Measurements from ENCODE around the gene BAIAP2L2. TPM values are rescaled to one million over a fixed set of nuclear protein-coding genes. Genes with fewer than 3 reads are reported as not detected.

BAIAP2L2 gene
- total and polyA plus RNA-seq, 2 donors (not counting 1 experiment from before 2014, with no cell fraction given), result 0.96 to 1.2 TPM

DNA sequence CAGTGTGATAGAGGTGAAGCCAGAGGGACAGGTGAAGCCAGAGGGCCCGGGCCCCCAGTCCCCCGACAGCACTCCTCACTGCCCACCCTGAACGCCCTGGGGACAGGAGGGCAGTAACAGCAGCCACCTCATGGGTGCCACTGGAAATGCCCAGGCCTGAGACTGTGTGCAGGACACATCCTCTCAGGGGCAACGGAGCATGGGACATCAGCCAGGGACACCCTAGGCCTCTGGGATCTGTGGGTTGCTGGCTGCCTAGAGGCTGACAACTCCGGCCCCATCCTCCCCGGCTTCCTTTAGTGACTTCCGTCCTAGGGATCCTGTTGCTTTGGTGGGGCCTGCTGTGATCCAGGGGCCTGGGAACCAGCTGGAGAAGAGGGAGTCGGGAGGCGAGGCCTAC lies 17.4 kb upstream of the BAIAP2L2 start:
- Histone ChIP-seq H3K27me3 (replicated peaks in 1 of 4; ENCODE audit: control extremely low read depth in 1 of 4, control insufficient read depth in 3 of 4, insufficient read depth in 4 of 4, low read length in 3 of 4) (no peaks in the 10 kb centered on the region), H3K79me2 (ENCODE audit: control insufficient read depth, insufficient read depth, low read length) (no peaks in the 10 kb centered on the region), H2AFZ (ENCODE audit: insufficient read depth, low read depth, low read length, poor library complexity, severe bottlenecking) (no peak overlapping the region), H3K4me3 (ENCODE audit: control extremely low read depth in 1 of 5, extremely low read depth in 1 of 5, insufficient read depth in 1 of 5, low read depth in 2 of 5, low read length in 4 of 5) (no peak overlapping the region), H4K20me1 (ENCODE audit: control insufficient read depth, insufficient read depth, low read length, poor library complexity, severe bottlenecking) (no peaks in the 10 kb centered on the region), H3K4me1 (ENCODE audit: control insufficient read depth in 2 of 2, insufficient read depth in 2 of 2, low read length in 2 of 2) (no peaks in the 10 kb centered on the region), H3K36me3 (replicated peaks in 1 of 2; ENCODE audit: control extremely low read depth in 1 of 2, control insufficient read depth in 1 of 2, extremely low read depth in 1 of 2, insufficient read depth in 2 of 2, low read length in 1 of 2) (peaks cover 0 to 30% of the 10 kb centered on the region in 2 experiments), H3K4me2 (replicated peaks; ENCODE audit: low read depth, low read length, poor library complexity, severe bottlenecking) (no peak overlapping the region), H3K27ac (ENCODE audit: low read length in 2 of 2) (no peak overlapping the region), H3K9ac (ENCODE audit: low read length) (no peak overlapping the region), H3K9me3 (ENCODE audit: control extremely low read depth in 1 of 3, control insufficient read depth in 2 of 3, insufficient read depth in 1 of 3, low read length in 2 of 3) (no peaks in the 10 kb centered on the region)
- Mint-ChIP-seq H3K4me3 (no peak overlapping the region), H3K4me1 (no peaks in the 10 kb centered on the region), H3K27me3 (no peaks in the 10 kb centered on the region), H3K9me3 (ENCODE audit: insufficient read depth) (no peaks in the 10 kb centered on the region), H3K27ac (no peak overlapping the region)
- no peak for TF ChIP-seq EZH2 (IDR thresholded peaks at IDR 0.05; ENCODE audit: borderline replicate concordance, insufficient read depth, low read depth, low read length, poor library complexity, severe bottlenecking)
- TF ChIP-seq, protein P1, sequence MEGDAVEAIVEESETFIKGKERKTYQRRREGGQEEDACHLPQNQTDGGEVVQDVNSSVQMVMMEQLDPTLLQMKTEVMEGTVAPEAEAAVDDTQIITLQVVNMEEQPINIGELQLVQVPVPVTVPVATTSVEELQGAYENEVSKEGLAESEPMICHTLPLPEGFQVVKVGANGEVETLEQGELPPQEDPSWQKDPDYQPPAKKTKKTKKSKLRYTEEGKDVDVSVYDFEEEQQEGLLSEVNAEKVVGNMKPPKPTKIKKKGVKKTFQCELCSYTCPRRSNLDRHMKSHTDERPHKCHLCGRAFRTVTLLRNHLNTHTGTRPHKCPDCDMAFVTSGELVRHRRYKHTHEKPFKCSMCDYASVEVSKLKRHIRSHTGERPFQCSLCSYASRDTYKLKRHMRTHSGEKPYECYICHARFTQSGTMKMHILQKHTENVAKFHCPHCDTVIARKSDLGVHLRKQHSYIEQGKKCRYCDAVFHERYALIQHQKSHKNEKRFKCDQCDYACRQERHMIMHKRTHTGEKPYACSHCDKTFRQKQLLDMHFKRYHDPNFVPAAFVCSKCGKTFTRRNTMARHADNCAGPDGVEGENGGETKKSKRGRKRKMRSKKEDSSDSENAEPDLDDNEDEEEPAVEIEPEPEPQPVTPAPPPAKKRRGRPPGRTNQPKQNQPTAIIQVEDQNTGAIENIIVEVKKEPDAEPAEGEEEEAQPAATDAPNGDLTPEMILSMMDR (IDR thresholded peaks at IDR 0.05), result no peak
- ATAC-seq (ENCODE audit: low read depth), result no peak
- no peak for DNase-seq
- POLR2A ChIA-PET, result no interaction called here
- intact Hi-C loops (cut with micrococcal nuclease), result no loop called here
- 86% methylated on average over 9 of the region's 9 CpGs for WGBS (ENCODE audit: insufficient coverage)
- CTCF ChIA-PET, result no interaction called here

DNA sequence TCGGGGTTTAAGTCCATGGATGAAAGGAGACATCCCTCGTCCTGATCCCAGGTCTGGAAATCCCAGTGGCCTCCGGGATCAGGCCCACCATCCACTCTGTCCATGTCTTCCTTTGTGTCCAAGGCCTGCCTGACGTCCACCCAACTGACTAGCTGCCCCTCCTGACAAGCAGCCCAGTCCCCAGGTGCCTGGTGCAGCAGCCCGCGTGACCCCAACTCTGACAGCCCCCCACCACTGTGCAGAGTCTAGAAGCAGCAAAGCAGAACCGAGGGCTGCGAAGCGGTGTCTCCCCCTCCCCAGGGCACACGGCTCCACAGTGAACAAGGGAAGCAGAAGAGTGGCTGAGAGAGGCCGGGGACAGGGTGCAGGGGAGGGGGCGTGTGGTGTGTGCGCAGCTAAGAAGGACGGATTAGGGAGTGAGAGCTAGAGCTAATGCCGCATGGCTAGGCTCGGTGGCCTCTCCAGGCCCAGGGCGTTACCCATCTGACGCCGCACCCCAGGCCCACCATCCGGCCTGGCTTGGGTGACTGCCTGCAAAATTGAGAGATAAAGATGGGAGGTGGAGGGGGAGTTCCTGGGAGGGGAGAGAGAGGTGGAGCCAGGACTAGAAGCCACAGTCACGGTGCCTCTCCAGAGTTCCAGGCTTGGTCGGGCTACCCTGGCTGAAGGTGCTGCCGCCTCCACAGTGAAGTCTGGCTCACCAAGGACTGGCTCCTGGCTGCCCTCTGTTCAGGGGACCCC lies 16.6 kb upstream of the BAIAP2L2 start:
- Histone ChIP-seq H3K36me3 (replicated peaks in 1 of 2; ENCODE audit: control extremely low read depth in 1 of 2, control insufficient read depth in 1 of 2, extremely low read depth in 1 of 2, insufficient read depth in 2 of 2, low read length in 1 of 2) (peaks cover 0 to 22% of the 10 kb centered on the region in 2 experiments), H3K27me3 (replicated peaks in 1 of 4; ENCODE audit: control extremely low read depth in 1 of 4, control insufficient read depth in 3 of 4, insufficient read depth in 4 of 4, low read length in 3 of 4) (no peaks in the 10 kb centered on the region), H3K4me3 (ENCODE audit: control extremely low read depth in 1 of 5, extremely low read depth in 1 of 5, insufficient read depth in 1 of 5, low read depth in 2 of 5, low read length in 4 of 5) (no peak overlapping the region), H3K27ac (ENCODE audit: low read length in 2 of 2) (no peak overlapping the region), H4K20me1 (ENCODE audit: control insufficient read depth, insufficient read depth, low read length, poor library complexity, severe bottlenecking) (no peaks in the 10 kb centered on the region), H3K4me1 (ENCODE audit: control insufficient read depth in 2 of 2, insufficient read depth in 2 of 2, low read length in 2 of 2) (no peaks in the 10 kb centered on the region), H3K9me3 (ENCODE audit: control extremely low read depth in 1 of 3, control insufficient read depth in 2 of 3, insufficient read depth in 1 of 3, low read length in 2 of 3) (no peaks in the 10 kb centered on the region), H2AFZ (ENCODE audit: insufficient read depth, low read depth, low read length, poor library complexity, severe bottlenecking) (no peak overlapping the region), H3K4me2 (replicated peaks; ENCODE audit: low read depth, low read length, poor library complexity, severe bottlenecking) (no peak overlapping the region), H3K9ac (ENCODE audit: low read length) (no peak overlapping the region), H3K79me2 (ENCODE audit: control insufficient read depth, insufficient read depth, low read length) (no peaks in the 10 kb centered on the region)
- no peak for ATAC-seq (ENCODE audit: low read depth)
- Mint-ChIP-seq H3K4me3 (no peak overlapping the region), H3K27me3 (no peaks in the 10 kb centered on the region), H3K27ac (no peak overlapping the region), H3K9me3 (ENCODE audit: insufficient read depth) (no peaks in the 10 kb centered on the region), H3K4me1 (no peaks in the 10 kb centered on the region)
- intact Hi-C loops (cut with micrococcal nuclease), result no loop called here
- DNase-seq, result no peak
- ChIA-PET POLR2A (no interaction called here), CTCF (no interaction called here)
- 93% methylated on average over 19 of the region's 23 CpGs for WGBS (ENCODE audit: insufficient coverage)
- TF ChIP-seq, protein P1 (IDR thresholded peaks at IDR 0.05), result no peak
- TF ChIP-seq EZH2 (IDR thresholded peaks at IDR 0.05; ENCODE audit: borderline replicate concordance, insufficient read depth, low read depth, low read length, poor library complexity, severe bottlenecking), result no peak

Data from B cell (primary cell).